Panc1 (cell line): ENCODE measurements around the gene PLPP7. TPM values are rescaled to one million over a fixed set of nuclear protein-coding genes. Genes with fewer than 3 reads are reported as not detected.
A peak's percentile ranks its signal among the peaks of the same experiment; 100 is the strongest.

Experiments
- ATAC-seq: fragments of 200-7000 bp; cut with Tn5 transposase; 2 replicates; pipeline ENCODE4 v1.9.1; 2020; ENCODE audit warnings: mild to moderate bottlenecking, moderate library complexity
- BruUV-seq: library from RNA; stranded (reverse); fragments of 400-500 nt; replicated peaks from 2 replicates; lab custom pipeline; 2021; lab: Mats Ljungman, UMichigan
- CTCF ChIA-PET: fragments of 300-600 bp; sonication (Branson Sonifier 250); formaldehyde crosslinking; loops from one replicate; lab custom pipeline; 2022; ENCODE audit warnings: antibody characterized with exemption; lab: Charles Lee
- POLR2A ChIA-PET: fragments of 300-600 bp; sonication (Branson Sonifier 250); formaldehyde crosslinking; loops from one replicate; lab custom pipeline; 2022; ENCODE audit warnings: antibody characterized with exemption; lab: Charles Lee
- DNase-seq: peaks from one replicate; pipeline ENCODE4 v3.0.0-alpha.2; 2010; ENCODE audit warnings: low read depth, low spot score
- H3K27ac ChIP-seq: 2 replicates; pipeline ENCODE4 v1.5.1; 2011; ENCODE audit warnings: mild to moderate bottlenecking, low read length, inconsistent platforms
- H3K27me3 ChIP-seq: fragments of 200-500 bp; sonication (Bioruptor generic); 2 replicates; pipeline ENCODE4 v1.6.0; 2014; ENCODE audit warnings: low read length, inconsistent platforms; ENCODE audit not compliant: control insufficient read depth, insufficient read depth
- H3K36me3 ChIP-seq: fragments of 200-500 bp; sonication (Bioruptor generic); 2 replicates; pipeline ENCODE4 v1.5.1; 2014; ENCODE audit warnings: inconsistent platforms, mild to moderate bottlenecking, low read length, moderate library complexity; ENCODE audit not compliant: control insufficient read depth, insufficient read depth
- H3K4me1 ChIP-seq: 2 replicates; pipeline ENCODE4 v1.5.1; 2011; ENCODE audit warnings: inconsistent platforms, mild to moderate bottlenecking, low read length, moderate library complexity; ENCODE audit not compliant: control insufficient read depth, insufficient read depth
- H3K4me3 ChIP-seq, 2 experiments: 2 replicates each; pipeline ENCODE4 v1.5.1; 2011 to 2012; ENCODE audit warnings: low read depth in 2 of 2, low read length in 2 of 2, mild to moderate bottlenecking in 2 of 2, inconsistent platforms in 1 of 2, moderate library complexity in 1 of 2
- H3K9me3 ChIP-seq: fragments of 200-500 bp; sonication (Bioruptor generic); 2 replicates; pipeline ENCODE4 v1.5.1; 2014; ENCODE audit warnings: low read depth, mild to moderate bottlenecking, inconsistent platforms, low read length, moderate library complexity; ENCODE audit not compliant: control insufficient read depth, insufficient read depth
- POLR2AphosphoS5 ChIP-seq: IDR thresholded peaks from 2 replicates; pipeline ENCODE4 v1.6.1; 2012; ENCODE audit warnings: mild to moderate bottlenecking, low read depth, low read length, moderate library complexity
- SIN3A ChIP-seq: IDR thresholded peaks from 2 replicates; pipeline ENCODE4 v1.6.1; 2012; ENCODE audit warnings: low read depth, mild to moderate bottlenecking, low read length, moderate library complexity, borderline replicate concordance; ENCODE audit not compliant: insufficient read depth
- TCF7L2 ChIP-seq: IDR thresholded peaks from 2 replicates; pipeline ENCODE4 v1.6.1; 2011; ENCODE audit warnings: mild to moderate bottlenecking, low read depth, low read length, inconsistent platforms
- in situ Hi-C: cut with HindIII; loops from 2 replicates; pipeline ENCODE4 v1.10.0; 2016; ENCODE audit warnings: low sequenced_read_pairs, low pct_unique_long_range_greater_than_20kb
- intact Hi-C: fragments of 100-400 bp; cut with micrococcal nuclease; formaldehyde crosslinking; loops from one replicate; pipeline ENCODE4 v1.10.0; 2022; ENCODE audit not compliant: unreplicated experiment
- total RNA-seq: library from RNA; stranded (reverse); gene quantifications from one replicate; pipeline ENCODE4 v1.2.1, GENCODE V29; 2021; ENCODE audit not compliant: unreplicated experiment
- TF ChIP-seq, protein P1 (sequence below): fragments of 450-650 bp; IDR thresholded peaks from 2 replicates; pipeline ENCODE4 v1.5.1; 2017; ENCODE audit warnings: mild to moderate bottlenecking
- TF ChIP-seq, protein P2 (sequence below), 2 experiments: IDR thresholded peaks; 2 replicates each; pipeline ENCODE4 v1.6.1; 2011 to 2012; ENCODE audit warnings: low read depth in 2 of 2, control low read depth in 1 of 2, low read length in 1 of 2, mild to moderate bottlenecking in 1 of 2, moderate library complexity in 1 of 2; ENCODE audit not compliant: insufficient read depth in 1 of 2

Gene PLPP7
- total RNA-seq, 1 experiment from 2014 or later: 3.3 TPM

DNA sequence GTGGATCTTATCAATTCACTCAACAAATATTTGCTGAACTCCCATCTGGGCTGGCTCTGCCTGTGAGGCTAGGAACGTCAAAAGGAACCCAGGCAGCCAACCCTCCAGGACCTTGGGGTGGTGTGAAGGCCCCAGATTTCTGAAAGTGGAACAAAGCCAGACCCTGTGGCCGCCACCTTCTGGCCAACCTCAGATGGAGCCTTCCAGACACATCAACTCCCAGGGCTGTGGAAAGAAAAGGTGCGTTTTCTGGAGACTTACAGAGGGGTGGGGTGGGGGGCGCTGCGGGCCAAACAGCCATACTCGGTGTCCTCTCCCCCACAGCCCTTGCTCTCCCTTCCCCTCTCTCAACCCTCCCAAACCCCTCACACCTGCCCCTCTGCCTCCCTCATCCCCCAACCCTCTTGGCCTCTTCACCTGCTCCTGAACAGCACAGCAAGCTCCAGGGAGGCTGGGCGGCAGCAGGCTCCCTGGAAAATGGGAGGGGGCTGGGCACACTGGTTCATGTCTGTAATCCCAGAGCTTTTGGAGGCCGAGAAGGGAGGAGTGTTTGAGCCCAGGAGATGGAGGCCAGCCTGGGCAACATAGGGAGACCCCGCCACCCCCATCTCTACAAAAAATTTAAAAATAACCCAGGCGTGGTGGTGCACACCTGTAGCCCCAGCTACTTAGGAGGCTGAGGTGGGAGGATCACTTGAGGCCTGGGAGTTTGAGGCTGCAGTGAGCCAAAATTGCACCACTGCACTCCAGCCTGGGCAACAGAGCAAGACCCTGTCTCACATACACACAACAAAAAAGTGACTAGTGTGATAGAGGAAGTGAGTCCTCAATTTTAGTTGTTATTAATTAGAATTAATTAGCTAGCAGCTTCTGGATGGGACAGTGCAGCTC lies 59.4 kb downstream of the PLPP7 start:
- intact Hi-C loops (no loop called here), in situ Hi-C loops (no loop called here)
- Histone ChIP-seq H3K36me3 (no peaks in the 10 kb centered on the region), H3K27me3 (no peaks in the 10 kb centered on the region), H3K4me3 (no peak overlapping the region), H3K4me1 (no peaks in the 10 kb centered on the region), H3K9me3 (no peaks in the 10 kb centered on the region), H3K27ac (no peak overlapping the region)
- no peak for DNase-seq
- no TSS peak for BruUV-seq
- CTCF ChIA-PET: interaction anchor here (0.6 to 1.2 kb wide), 2 partner anchors 40 to 181 kb away, joined by 4 to 6 read pairs; no protein-coding TSS in a partner anchor
- POLR2A ChIA-PET: no interaction called here
- no peak for ATAC-seq
- TF ChIP-seq, protein P1, sequence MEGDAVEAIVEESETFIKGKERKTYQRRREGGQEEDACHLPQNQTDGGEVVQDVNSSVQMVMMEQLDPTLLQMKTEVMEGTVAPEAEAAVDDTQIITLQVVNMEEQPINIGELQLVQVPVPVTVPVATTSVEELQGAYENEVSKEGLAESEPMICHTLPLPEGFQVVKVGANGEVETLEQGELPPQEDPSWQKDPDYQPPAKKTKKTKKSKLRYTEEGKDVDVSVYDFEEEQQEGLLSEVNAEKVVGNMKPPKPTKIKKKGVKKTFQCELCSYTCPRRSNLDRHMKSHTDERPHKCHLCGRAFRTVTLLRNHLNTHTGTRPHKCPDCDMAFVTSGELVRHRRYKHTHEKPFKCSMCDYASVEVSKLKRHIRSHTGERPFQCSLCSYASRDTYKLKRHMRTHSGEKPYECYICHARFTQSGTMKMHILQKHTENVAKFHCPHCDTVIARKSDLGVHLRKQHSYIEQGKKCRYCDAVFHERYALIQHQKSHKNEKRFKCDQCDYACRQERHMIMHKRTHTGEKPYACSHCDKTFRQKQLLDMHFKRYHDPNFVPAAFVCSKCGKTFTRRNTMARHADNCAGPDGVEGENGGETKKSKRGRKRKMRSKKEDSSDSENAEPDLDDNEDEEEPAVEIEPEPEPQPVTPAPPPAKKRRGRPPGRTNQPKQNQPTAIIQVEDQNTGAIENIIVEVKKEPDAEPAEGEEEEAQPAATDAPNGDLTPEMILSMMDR: peak; percentile 38
- no peak for TF ChIP-seq TCF7L2

DNA sequence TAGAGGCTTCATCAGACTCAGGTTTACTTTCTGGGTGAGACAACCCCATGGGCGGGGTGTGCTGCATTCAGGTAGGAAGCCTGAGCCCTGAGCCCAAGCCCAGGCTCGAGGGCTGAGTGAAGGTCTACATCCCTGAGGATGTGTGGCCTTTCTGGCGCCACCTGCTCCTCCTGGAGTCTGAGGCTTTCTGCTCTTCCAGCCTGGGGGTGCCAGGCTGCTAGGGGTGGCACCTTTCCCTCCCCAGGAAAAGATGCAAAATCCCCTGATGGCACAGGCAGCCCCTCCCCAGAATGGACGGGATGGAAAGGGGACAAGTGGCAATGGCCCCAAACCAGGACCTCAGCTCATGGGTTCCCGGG lies 60.0 kb downstream of the PLPP7 start:
- intact Hi-C loops: no loop called here
- in situ Hi-C loops: no loop called here
- no TSS peak for BruUV-seq
- no peak for ATAC-seq
- TF ChIP-seq, protein P2, sequence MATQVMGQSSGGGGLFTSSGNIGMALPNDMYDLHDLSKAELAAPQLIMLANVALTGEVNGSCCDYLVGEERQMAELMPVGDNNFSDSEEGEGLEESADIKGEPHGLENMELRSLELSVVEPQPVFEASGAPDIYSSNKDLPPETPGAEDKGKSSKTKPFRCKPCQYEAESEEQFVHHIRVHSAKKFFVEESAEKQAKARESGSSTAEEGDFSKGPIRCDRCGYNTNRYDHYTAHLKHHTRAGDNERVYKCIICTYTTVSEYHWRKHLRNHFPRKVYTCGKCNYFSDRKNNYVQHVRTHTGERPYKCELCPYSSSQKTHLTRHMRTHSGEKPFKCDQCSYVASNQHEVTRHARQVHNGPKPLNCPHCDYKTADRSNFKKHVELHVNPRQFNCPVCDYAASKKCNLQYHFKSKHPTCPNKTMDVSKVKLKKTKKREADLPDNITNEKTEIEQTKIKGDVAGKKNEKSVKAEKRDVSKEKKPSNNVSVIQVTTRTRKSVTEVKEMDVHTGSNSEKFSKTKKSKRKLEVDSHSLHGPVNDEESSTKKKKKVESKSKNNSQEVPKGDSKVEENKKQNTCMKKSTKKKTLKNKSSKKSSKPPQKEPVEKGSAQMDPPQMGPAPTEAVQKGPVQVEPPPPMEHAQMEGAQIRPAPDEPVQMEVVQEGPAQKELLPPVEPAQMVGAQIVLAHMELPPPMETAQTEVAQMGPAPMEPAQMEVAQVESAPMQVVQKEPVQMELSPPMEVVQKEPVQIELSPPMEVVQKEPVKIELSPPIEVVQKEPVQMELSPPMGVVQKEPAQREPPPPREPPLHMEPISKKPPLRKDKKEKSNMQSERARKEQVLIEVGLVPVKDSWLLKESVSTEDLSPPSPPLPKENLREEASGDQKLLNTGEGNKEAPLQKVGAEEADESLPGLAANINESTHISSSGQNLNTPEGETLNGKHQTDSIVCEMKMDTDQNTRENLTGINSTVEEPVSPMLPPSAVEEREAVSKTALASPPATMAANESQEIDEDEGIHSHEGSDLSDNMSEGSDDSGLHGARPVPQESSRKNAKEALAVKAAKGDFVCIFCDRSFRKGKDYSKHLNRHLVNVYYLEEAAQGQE (IDR thresholded peaks at IDR 0.05; ENCODE audit: insufficient read depth in 1 of 2, low read depth in 2 of 2, low read length in 1 of 2): no peak
- TF ChIP-seq, protein P1: no peak
- no peak for TF ChIP-seq SIN3A
- TF ChIP-seq POLR2AphosphoS5: no peak
- TF ChIP-seq TCF7L2: no peak
- ChIA-PET CTCF (interaction anchor here (0.6 to 1.2 kb wide), 2 partner anchors 41 to 180 kb away, joined by 4 to 6 read pairs; no protein-coding TSS in a partner anchor), POLR2A (no interaction called here)
- Histone ChIP-seq H3K27me3 (no peaks in the 10 kb centered on the region), H3K4me3 (no peak overlapping the region; a peak in 1 of 4 replicates), H3K36me3 (no peaks in the 10 kb centered on the region), H3K27ac (no peak overlapping the region), H3K4me1 (no peaks in the 10 kb centered on the region), H3K9me3 (no peaks in the 10 kb centered on the region)
- no peak for DNase-seq
